Measurements from ENCODE around the gene CA5A.

DNA sequence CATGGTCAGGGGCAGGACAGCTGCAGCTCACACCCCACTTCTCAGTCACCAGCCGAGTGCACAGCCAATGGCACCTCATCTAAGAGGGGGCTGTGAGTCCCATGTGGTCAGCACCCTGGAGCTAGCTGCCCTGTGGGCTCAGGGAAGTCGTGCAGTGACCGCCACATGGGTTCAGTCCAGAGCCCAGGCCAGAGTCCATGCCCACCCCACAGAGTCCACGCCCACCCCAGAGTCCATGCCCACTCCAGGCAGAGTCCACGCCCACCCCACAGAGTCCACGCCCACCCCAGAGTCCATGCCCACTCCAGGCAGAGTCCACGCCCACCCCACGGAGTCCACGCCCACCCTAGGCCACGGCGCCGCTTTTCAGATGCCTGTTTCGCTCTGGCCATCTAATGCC, 91.1 kb downstream of the CA5A start:
- TF ChIP-seq, protein P1, sequence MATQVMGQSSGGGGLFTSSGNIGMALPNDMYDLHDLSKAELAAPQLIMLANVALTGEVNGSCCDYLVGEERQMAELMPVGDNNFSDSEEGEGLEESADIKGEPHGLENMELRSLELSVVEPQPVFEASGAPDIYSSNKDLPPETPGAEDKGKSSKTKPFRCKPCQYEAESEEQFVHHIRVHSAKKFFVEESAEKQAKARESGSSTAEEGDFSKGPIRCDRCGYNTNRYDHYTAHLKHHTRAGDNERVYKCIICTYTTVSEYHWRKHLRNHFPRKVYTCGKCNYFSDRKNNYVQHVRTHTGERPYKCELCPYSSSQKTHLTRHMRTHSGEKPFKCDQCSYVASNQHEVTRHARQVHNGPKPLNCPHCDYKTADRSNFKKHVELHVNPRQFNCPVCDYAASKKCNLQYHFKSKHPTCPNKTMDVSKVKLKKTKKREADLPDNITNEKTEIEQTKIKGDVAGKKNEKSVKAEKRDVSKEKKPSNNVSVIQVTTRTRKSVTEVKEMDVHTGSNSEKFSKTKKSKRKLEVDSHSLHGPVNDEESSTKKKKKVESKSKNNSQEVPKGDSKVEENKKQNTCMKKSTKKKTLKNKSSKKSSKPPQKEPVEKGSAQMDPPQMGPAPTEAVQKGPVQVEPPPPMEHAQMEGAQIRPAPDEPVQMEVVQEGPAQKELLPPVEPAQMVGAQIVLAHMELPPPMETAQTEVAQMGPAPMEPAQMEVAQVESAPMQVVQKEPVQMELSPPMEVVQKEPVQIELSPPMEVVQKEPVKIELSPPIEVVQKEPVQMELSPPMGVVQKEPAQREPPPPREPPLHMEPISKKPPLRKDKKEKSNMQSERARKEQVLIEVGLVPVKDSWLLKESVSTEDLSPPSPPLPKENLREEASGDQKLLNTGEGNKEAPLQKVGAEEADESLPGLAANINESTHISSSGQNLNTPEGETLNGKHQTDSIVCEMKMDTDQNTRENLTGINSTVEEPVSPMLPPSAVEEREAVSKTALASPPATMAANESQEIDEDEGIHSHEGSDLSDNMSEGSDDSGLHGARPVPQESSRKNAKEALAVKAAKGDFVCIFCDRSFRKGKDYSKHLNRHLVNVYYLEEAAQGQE (IDR thresholded peaks at IDR 0.05; ENCODE audit: unreplicated experiment), result no peak
- TF ChIP-seq ZNF462 (CRISPR knock-in tag; IDR thresholded peaks at IDR 0.05), result no peak
- no peak for TF ChIP-seq CTCF (conservative IDR thresholded peaks at IDR 0.05; ENCODE audit: low read depth in 2 of 2)
- no peak for TF ChIP-seq EZH2 (IDR thresholded peaks at IDR 0.05; ENCODE audit: low read depth, unreplicated experiment)
- TF ChIP-seq JUNB (IDR thresholded peaks at IDR 0.05; ENCODE audit: unreplicated experiment), result no peak
- no peak for TF ChIP-seq POLR2AphosphoS5 (IDR thresholded peaks at IDR 0.05; ENCODE audit: low read depth)
- TF ChIP-seq STAT1 (IDR thresholded peaks at IDR 0.05; ENCODE audit: unreplicated experiment), result no peak
- TF ChIP-seq EZH2phosphoT487 (IDR thresholded peaks at IDR 0.05; ENCODE audit: unreplicated experiment), result no peak
- TF ChIP-seq CREB1 (CRISPR knock-in tag; IDR thresholded peaks at IDR 0.05; ENCODE audit: low read depth), result no peak

Data from GM23338 (cell line).